ENCODE results near the gene MMP10. TPM values are rescaled to one million over a fixed set of nuclear protein-coding genes. Genes with fewer than 3 reads are reported as not detected.

The MMP10 gene
- total and polyA plus RNA-seq, 2 of the 8 experiments (the other 6 are each of a cell fraction or from before 2014, with no cell fraction given) = 0.03 to 0.17 TPM

GRCh38 chr11:102762361-102762767 is 18.1 kb downstream of the MMP10 start (continued):
- TF ChIP-seq CHD7 (IDR thresholded peaks at IDR 0.05; ENCODE audit: insufficient replicate concordance, low read length) (no peak), SUZ12 (IDR thresholded peaks at IDR 0.05; ENCODE audit: low read length) (no peak)
